Renal cortex interstitium (tissue), 11 donors: Measurements from ENCODE around the gene ASNSD1. TPM values are rescaled to one million over a fixed set of nuclear protein-coding genes. Genes with fewer than 3 reads are reported as not detected.
"Not testable (repeated sequence)": the region's sequence is repeated elsewhere in the genome, so short reads cannot be mapped to it uniquely, and the experiment has no call there.

Source experiments
- DNase-seq, 11 donors: peaks; one replicate each; pipeline ENCODE4 v3.0.0-alpha.2; 2013; ENCODE audit warnings: low read depth in 9 of 11, low spot score in 4 of 11; ENCODE audit errors: extremely low read depth in 1 of 11
- polyA plus RNA-seq, 3 donors: library from polyadenylated mRNA; unstranded; fragments of 120-200 nt; gene quantifications; one replicate each; pipeline ENCODE4 v1.2.1, GENCODE V29; 2013; ENCODE audit not compliant: insufficient read length in 3 of 3

The ASNSD1 gene
- polyA plus RNA-seq, 3 donors: 54.6 to 65.8 (median 58.5) TPM

DNA sequence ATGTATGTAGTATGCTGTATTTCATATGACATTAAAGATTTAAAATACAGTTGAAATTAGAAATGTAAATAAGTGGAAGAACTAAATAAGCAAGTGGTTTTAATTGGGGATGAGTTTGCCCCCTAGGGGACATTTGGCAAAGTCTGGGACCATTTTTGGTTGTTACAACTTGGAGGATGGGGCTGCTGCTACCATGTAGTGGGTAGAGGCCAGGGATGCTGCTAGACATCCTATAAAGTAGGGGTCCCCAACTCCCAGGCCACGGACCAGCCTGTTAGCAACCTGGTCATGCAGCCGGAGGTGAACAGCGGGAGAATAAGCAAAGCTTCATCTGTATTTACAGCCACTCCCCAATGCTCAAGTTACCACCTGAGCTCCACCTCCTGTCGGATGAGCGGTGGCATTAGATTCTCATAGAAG lies 27.9 kb upstream of the ASNSD1 start:
- no peak for DNase-seq

DNA sequence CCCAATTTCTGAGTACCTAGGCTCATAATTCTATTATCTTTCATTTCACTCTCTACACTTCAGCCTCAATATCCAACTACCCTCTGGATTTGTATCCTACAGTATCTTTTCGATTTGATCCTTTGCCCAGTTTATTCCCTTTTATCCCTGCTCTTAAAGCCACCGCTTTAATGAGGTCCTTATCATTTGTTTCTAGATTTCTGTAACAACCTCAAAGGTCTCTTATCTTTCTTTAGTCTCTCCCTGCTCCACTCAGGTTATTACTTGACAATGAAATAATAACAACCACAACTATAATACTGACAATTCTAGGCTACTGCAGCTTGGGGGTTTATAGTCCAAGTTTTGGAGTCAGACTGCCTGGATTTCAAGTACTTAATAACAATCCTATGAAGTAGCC lies 25.9 kb upstream of the ASNSD1 start:
- no peak for DNase-seq

DNA sequence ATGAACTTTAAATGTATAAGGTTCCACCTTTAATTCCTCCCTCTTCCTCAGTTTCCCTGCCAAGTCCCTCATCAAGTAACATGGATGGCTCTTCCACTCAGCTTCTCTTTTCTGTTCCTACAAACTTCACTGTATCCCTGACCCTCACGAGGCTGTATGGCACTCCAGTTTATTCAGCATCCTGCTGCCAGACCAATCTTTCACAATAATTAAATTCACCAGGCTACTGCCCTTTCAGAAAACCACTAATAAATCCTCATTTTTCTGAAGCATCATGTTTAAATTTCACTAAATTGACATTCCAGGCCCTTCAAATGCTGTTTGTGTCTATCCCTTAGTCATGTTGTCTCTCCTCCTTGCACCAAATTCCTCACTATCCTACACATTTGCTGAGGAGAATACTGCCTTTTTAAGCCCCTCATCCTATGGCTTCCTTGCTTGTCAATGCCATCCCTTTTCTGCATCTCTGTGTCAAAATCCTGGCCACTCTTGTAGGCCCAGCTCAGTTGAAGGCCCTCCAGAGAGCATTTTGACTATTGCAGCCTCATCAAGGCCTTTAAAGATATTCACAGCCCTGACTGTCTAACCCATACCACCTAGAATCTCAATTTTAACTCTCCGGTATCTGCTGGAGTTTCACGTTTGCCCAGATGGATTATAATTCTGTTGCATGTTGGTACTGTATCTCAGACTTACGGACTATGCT lies 22.8 kb upstream of the ASNSD1 start:
- DNase-seq: no peak

DNA sequence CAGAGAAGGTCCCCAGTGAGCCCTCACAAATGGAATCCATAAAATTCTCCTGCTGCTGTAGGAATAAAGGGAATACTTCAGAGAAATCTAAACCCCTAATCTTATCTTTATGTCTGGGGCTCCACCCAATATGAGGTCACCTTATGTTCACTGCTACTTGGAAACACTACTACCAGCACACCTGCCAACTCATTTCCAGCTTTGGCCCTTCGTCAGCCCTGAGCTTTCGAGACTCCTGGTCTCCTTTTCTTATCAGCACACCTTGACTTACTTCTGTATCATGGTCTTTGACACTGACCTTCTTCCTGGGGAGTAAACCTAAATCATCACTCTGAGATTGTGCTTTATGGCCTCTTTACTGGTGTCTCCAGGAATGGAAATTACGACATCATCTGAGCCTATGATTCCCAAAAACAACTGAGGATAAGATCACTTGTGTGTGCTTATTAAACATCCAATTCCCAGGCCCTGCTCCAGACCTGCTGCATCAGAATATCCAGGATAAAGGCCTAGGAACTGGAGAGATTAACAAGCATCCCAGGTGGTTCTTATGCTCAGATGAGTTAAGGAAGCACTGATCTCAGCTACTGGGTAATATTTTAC lies 22.2 kb upstream of the ASNSD1 start:
- DNase-seq: no peak

DNA sequence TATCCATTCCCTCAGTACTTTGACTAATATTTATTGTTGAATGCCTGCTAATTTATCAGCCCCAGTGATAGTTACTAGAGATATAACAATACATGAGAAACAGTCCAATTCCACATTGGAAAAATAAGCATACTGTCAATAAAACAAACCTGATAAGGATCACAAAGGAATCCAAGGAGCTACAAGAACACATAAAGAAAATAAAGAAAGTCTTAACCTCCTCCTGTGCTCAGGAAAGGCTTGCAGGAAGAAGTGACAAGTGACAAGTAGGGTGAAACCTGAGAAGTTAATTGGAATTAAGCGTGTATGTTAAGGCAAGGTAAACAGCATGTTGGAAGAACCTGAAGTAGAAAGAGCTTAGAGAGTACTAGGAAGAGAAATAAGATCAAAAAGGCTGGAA lies 20.3 kb upstream of the ASNSD1 start:
- no peak for DNase-seq

DNA sequence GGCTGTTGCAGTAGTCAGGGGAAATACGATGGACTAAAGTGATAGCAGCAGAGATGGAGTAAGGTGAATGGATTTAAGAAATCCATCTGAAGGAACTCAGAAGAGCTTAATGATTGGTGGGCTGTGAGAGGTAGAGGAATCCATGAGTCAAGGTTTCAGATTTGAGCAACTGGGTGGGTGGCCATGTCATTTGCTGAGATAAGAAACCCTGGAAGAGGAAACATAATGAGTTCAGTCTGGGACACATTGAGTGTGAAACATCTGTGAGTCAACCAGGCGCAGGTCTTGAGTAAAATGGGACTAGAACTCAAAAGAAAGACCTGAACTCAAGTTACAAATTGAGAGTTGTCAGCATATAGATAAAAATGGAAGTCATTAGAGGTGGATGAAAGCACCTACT lies 19.7 kb upstream of the ASNSD1 start:
- DNase-seq: no peak

DNA sequence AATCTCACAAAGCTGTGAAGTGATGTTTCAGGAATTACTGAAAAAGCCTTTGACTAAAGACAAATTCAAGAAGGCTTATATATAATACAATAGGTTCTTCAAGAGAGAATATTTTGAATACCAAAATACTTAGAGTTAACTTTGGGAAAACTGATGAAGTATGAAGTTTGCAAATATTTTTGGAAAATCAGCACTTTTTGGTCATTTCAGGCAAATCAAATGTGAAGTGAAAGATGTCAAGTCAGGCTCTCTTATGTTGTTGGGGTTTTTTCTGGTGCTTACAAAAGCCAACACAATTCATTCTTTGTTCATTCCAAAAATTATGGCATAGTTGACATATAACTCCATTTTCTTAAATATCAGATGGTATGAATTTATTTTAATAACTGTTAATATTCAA lies 14.7 kb upstream of the ASNSD1 start:
- no peak for DNase-seq

DNA sequence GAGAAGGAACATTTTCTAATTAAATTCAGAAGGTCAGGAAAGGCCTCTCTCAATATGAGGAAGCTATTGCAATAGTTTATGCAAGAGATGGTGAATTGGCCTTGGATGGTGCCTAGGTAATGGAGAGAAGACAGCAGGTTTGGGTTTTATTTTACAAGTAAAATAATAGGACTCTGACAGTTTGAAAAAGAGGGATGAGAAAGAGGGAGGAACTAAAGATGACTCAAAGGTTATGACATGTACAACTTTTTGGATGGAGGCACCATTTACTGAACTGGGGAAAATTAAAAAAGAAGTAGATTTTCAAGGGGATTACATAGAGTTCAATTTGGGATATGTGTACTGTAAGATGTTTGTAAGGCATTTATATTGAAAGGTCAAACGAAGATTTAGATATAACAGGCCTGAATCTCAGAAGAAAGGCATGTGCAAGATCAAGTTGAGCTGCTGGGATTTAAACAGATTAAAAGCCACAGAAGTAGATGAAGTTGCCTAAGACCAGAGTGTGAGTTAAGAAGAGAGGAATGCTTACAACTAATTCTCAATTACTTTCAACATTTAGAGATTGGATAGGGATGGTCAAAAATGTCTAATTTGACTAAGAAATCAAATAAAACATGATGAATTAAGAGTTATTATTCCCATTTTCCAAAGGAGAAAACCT lies 12.3 kb upstream of the ASNSD1 start:
- no peak for DNase-seq

DNA sequence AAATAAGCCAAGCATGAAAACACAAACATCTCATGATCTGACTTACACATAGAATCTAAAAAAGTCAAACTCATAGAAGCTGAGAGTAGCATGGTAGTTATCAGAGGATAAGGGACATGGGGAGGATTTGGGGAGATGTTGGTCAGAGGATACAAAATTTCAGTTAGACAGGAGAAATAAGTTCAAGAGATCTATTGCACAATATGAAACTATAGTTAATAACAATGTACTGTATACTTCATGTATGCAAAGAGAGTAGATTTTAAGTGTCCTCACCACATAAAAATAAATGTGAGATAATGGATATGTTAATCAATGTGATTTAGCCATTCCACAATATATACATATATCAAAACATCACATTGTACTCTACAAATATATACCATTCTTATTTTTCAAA lies 10.0 kb upstream of the ASNSD1 start:
- no peak for DNase-seq

DNA sequence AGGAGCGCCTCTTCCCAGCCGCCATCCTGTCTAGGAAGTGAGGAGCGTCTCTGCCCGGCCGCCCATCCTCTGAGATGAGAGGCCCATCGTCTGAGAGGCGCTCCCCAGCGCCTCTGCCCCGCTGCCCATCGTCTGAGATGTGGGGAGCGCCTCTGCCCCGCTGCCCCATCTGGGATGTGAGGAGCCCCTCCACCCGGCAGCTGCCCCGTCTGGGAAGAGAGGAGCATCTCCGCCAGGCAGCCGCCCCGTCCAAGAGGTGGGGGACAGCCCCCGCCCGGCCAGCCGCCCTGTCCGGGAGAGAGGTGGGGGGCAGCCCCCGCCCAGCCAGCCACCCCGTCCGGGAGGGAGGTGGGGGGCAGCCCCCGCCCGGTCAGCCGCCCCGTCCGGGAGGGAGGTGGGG lies 7.8 kb upstream of the ASNSD1 start:
- not testable (repeated sequence) for DNase-seq

DNA sequence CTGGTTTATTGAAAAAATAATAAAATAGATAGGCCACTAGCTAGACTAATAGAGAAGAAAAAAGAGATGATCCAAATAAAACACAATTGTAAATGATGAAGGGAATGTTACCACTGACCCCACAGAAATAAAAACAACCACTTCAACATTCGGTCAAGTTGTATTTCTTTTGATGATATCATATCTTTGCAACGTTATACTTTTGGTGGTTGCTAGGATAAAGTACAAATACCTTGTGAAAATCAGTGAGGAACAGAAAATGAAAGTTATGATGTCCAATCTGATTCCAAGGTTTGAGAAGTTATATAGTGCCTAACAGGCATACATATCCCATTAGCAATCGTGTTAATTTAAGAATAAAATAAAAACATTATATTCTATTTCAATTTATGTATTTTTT lies 6.6 kb upstream of the ASNSD1 start:
- DNase-seq: no peak

DNA sequence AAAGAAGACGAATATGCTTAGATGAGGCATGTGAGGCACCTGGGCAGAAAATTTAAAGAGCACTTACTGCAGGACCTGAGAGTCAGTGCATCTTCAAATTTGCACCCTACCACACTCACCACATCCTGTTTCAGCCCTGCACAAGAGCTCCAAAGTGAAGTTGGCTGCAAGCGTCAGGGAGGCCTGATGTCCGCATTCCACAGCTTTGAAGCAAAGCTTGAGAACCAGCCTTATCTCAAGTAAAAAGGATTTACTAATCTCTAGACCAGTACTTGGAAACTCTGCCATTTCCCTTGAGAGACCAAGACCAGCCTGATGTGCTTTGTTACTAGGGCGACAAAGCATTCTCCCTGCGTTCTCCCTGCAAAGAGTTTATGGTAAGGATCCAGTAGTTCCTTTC lies 3.4 kb upstream of the ASNSD1 start:
- no peak for DNase-seq

DNA sequence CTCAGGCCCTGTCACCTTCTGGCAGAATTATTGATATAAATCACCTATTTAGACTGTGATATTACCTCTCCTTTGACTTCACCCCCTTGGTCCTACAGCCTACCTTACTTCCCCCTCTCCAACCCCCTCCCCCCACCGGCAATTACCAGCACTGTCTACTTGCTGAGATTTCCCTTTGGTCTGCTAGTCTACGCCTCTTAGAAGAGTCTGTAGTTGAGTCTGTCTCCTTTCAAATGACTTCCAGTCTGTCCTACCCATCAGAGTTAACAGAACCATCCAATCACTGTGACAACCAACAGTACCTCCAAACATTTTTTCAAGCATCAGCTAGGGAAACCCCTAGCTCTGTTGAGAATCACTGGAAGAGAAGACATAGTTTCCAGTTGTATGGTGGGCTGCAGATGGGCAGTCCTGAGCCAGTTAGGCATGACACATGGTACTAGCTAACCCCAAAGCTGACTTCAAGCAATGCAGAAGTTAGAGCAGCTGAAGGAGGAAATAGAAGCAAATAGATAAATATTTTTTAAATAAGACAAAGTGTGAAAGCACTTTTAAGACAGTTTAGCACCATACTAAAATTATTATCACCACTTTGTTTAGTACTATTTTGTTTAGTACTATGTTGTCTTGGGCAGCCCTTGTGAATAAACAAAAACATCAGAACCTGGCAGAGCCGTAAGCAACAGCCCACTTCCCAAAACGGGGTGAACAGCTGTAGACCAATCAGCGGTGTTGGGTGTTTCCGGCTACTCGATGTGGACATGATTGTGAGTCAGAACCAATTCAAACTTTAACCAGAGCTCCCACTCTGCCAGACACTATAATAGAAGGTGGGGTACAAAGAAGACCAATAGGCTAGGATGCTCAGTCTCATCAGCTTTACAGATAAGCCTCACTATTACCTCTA lies 2.7 kb upstream of the ASNSD1 start:
- no peak for DNase-seq

DNA sequence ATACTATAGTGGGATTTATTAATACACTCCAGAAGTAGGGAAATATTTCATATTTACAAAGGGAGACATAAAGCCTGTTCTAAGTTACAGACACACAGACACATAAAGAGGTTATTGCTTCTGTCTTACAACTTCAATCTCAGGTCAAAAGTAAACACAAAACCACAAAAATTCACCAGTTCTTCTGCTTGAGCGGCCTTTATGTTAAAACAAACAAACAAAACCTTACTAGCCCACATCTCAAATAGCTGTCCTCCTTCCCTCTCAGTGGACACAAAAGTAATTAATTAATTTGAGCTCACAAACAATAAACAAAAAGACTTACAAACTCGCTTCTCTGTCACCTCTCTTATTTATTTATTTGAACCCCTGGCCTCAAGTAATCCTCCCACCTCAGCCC lies 1.5 kb upstream of the ASNSD1 start:
- DNase-seq: no peak

DNA sequence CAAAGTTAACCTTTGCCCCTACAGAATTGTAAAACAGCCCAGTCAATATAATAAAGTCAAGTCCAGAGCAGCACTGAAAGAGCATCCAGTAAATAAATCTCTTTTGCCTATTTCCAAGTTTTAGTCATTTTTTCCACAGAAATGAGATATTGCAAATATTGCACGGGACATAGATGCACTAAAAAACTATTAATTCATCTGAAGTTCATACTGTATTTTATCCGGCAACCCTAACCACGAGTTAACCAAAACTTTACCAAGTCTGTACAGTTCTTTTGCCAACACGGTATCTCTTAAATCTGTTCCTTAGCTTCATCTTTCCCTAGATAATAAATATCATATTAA lies 484 bp upstream of the ASNSD1 start:
- no peak for DNase-seq

DNA sequence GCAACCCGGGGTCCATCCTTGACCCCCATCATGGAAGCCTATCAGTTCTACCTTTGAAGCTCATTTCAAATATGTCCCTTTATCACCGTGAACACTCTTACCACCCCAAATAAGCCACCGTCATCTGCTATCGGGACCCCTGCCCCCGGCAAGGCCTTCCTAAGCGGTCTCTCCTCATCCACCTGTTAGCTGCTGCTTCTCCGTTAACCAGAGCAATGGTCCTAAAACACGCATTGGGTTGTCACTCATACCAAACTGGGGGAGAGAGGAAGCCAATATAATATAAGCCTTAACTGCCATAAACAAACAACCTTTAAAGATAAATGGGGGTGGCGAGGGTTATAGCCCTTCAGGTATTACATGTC lies 680 bp downstream of the ASNSD1 start:
- DNase-seq: no peak

DNA sequence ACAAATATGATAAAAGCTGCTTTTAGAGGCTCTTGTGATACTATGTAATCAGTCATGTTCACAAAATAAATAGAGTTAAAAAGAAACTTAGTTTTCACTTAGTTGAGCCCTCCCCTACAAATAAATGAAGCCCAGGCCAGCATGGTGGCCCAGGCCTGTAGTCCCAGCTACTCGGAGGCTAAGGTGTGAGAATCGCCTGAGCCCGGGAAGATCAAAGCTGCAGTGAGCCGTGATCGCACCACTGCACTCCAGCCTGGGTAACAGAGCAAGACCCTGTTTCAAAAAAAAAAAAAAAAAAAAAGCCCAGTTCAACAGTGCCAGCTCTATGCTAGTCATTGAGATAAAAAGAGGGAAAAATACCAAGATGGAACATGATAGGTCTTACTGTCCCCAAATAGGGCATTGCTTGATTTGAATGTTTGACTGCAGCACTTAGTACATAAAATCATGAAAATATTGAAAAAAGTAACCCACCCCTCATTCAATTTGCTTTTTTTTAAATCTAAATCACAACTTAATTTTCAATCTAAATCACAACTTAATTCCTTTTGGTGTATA lies 1.5 kb downstream of the ASNSD1 start:
- no peak for DNase-seq

DNA sequence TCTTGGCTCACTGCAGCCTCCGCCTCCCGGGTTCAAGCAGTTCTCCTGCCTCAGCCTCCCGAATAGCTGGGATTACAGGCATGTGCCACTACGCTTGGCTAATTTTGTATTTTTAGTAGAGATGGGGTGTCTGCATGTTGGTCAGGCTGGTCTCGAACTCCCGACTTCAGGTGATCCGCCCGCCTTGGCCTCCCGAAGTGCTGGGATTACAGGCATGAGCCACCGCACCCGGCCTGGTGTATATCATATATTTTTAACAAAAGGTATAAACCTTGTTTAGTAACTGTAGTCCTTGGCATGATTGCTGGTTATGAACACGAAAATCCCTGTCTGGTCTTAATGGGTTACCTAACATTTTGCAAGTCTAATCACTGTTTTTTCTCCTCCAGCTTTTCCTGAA lies 2.1 kb downstream of the ASNSD1 start:
- DNase-seq: not testable (repeated sequence)

DNA sequence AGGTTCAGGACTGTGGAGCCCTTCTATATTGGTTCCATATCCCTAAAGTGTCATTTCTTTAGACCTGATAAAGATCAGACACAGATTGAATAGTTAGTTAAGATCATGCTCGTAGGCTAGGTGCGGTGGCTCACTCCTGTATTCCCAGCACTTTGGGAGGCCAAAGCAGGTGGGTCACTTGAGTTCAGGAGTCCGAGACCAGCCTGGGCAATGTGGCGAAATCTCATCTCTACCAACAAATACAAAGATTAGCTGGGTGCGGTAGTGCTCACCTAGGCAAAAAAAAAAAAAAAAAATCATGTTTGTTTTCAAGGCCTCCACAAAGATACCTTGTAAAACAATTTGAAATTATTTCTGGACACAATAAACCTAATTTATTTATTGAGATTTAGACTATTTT lies 8.7 kb downstream of the ASNSD1 start:
- no peak for DNase-seq
